ENCODE data around the gene SUMO3. TPM values are rescaled to one million over a fixed set of nuclear protein-coding genes. Genes with fewer than 3 reads are reported as not detected.
A peak's percentile ranks its signal among the peaks of the same experiment; 100 is the strongest.

Gene SUMO3
- total and polyA plus RNA-seq, 10 of the 15 experiments (the other 5 are each of a cell fraction or from before 2014, with no cell fraction given), result 14.3 to 164 (median 89.9) TPM

DNA sequence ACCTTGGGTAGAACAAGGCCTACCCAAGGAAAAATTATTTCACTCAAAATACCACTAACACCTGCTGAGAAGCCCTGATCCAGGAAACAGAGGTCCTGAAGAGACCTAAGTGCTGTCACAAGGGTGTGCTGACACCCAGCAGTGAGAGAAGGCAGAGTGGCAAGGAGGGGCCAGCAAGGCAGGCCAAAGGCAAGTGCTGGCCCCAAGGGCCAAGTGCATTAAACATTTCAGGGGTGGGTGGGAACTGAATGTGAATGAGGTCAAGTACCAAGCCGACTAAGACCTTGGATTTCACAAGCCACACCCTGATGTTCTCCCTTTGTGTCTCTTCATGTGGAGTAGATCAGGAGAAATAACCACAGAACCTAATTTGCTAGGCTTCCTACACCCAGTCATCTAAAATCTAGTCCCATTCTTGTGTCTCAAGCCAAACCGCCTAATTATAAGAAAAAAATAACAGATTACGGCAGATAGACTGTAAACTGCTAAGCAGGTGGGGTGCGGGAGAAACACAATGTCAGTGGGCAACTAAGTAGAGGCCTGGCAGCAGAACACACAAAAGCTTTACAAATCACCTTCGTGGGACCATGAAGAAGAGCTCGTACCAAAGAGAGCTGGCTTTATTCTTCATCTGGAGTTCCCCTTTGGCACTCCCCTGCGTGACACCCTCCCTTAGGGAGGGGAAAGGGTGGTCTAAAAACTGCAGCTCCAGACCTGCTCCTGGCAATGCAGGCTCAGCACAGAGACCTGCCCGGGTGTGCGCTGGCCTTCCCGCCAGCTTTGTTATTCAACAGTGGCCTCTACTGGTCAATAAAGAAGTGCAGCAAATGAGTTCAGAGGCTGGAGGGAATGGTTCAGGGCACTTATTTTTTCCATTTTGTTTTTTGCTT is 24.9 kb downstream of the SUMO3 start (continued):
- TF ChIP-seq, protein P1, sequence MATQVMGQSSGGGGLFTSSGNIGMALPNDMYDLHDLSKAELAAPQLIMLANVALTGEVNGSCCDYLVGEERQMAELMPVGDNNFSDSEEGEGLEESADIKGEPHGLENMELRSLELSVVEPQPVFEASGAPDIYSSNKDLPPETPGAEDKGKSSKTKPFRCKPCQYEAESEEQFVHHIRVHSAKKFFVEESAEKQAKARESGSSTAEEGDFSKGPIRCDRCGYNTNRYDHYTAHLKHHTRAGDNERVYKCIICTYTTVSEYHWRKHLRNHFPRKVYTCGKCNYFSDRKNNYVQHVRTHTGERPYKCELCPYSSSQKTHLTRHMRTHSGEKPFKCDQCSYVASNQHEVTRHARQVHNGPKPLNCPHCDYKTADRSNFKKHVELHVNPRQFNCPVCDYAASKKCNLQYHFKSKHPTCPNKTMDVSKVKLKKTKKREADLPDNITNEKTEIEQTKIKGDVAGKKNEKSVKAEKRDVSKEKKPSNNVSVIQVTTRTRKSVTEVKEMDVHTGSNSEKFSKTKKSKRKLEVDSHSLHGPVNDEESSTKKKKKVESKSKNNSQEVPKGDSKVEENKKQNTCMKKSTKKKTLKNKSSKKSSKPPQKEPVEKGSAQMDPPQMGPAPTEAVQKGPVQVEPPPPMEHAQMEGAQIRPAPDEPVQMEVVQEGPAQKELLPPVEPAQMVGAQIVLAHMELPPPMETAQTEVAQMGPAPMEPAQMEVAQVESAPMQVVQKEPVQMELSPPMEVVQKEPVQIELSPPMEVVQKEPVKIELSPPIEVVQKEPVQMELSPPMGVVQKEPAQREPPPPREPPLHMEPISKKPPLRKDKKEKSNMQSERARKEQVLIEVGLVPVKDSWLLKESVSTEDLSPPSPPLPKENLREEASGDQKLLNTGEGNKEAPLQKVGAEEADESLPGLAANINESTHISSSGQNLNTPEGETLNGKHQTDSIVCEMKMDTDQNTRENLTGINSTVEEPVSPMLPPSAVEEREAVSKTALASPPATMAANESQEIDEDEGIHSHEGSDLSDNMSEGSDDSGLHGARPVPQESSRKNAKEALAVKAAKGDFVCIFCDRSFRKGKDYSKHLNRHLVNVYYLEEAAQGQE (IDR thresholded peaks at IDR 0.05; ENCODE audit: low read depth, low read length), result no peak
- no peak for TF ChIP-seq POLR2A (IDR thresholded peaks at IDR 0.05; ENCODE audit: low read depth, low read length)
- TF ChIP-seq STAT1 (conservative IDR thresholded peaks at IDR 0.05), result peak; percentile 59; the same call in 1 of the 2 replicates
- TF ChIP-seq IKZF2 (IDR thresholded peaks at IDR 0.05), result no peak
- TF ChIP-seq WRNIP1 (IDR thresholded peaks at IDR 0.05; ENCODE audit: borderline replicate concordance, low read depth, low read length), result no peak
- TF ChIP-seq NR2C2 (IDR thresholded peaks at IDR 0.05; ENCODE audit: borderline replicate concordance, control insufficient read depth, insufficient read length, low read depth), result no peak
- TF ChIP-seq MLLT1 (IDR thresholded peaks at IDR 0.05), result no peak
- TF ChIP-seq, protein P2, sequence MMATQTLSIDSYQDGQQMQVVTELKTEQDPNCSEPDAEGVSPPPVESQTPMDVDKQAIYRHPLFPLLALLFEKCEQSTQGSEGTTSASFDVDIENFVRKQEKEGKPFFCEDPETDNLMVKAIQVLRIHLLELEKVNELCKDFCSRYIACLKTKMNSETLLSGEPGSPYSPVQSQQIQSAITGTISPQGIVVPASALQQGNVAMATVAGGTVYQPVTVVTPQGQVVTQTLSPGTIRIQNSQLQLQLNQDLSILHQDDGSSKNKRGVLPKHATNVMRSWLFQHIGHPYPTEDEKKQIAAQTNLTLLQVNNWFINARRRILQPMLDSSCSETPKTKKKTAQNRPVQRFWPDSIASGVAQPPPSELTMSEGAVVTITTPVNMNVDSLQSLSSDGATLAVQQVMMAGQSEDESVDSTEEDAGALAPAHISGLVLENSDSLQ (IDR thresholded peaks at IDR 0.05), result no peak
- TF ChIP-seq BCL11A (IDR thresholded peaks at IDR 0.05; ENCODE audit: low read depth, low read length), result no peak
- TF ChIP-seq RAD21 (IDR thresholded peaks at IDR 0.05; ENCODE audit: insufficient read depth, low read depth, low read length), result peak; percentile 82
